NCI-H748 treated with DMSO at 0.1 percent for 48 hours (cell line): ENCODE results near the gene TMEM178A.
"Not testable (repeated sequence)": the region's sequence is repeated elsewhere in the genome, so short reads cannot be mapped to it uniquely, and the experiment has no call there.

Source experiments
- DNase-seq: peaks from one replicate; lab custom pipeline; 2025; lab: John Stamatoyannopoulos, UW

Gene TMEM178A

GRCh38 chr2:39715822-39716221 is 50.1 kb downstream of the TMEM178A start:
- DNase-seq: no peak

GRCh38 chr2:39717067-39717466 is 51.4 kb downstream of the TMEM178A start:
- DNase-seq: peak; percentile 25

GRCh38 chr2:39718483-39718882 is 52.8 kb downstream of the TMEM178A start:
- no peak for DNase-seq

GRCh38 chr2:39719317-39719716 is 53.6 kb downstream of the TMEM178A start:
- DNase-seq: no peak

- DNase-seq: no peak
These were observed 55.3 kb downstream of the TMEM178A start for GRCh38 chr2:39720970-39721369.

GRCh38 chr2:39723497-39723896 is 57.8 kb downstream of the TMEM178A start:
- no peak for DNase-seq

GRCh38 chr2:39723946-39724827 is 58.5 kb downstream of the TMEM178A start:
- no peak for DNase-seq

- DNase-seq: no peak
These were observed 59.1 kb downstream of the TMEM178A start for GRCh38 chr2:39724828-39725144.

GRCh38 chr2:39725401-39725800 is 59.7 kb downstream of the TMEM178A start:
- no peak for DNase-seq

GRCh38 chr2:39728085-39728484 is 62.4 kb downstream of the TMEM178A start:
- not testable (repeated sequence) for DNase-seq

- DNase-seq: no peak
These were observed 63.2 kb downstream of the TMEM178A start for GRCh38 chr2:39728941-39729351.

- DNase-seq: no peak
These were observed 64.6 kb downstream of the TMEM178A start for GRCh38 chr2:39730276-39730675.

GRCh38 chr2:39730685-39731302 is 65.1 kb downstream of the TMEM178A start:
- DNase-seq: peak; percentile 25

- no peak for DNase-seq
These were observed 65.8 kb downstream of the TMEM178A start for GRCh38 chr2:39731546-39731945.

GRCh38 chr2:39732482-39732881 is 66.8 kb downstream of the TMEM178A start:
- no peak for DNase-seq

GRCh38 chr2:39733070-39733674 is 67.5 kb downstream of the TMEM178A start:
- no peak for DNase-seq

- DNase-seq: no peak
These were observed 68.7 kb downstream of the TMEM178A start for GRCh38 chr2:39734445-39734844.

GRCh38 chr2:39735648-39736047 is 69.9 kb downstream of the TMEM178A start:
- no peak for DNase-seq

- DNase-seq: no peak
These were observed 70.9 kb downstream of the TMEM178A start for GRCh38 chr2:39736640-39737039.

- DNase-seq: no peak
These were observed 71.9 kb downstream of the TMEM178A start for GRCh38 chr2:39737661-39738060.

GRCh38 chr2:39738936-39739335 is 73.2 kb downstream of the TMEM178A start:
- DNase-seq: no peak

- no peak for DNase-seq
These were observed 73.7 kb downstream of the TMEM178A start for GRCh38 chr2:39739386-39739785.

GRCh38 chr2:39741871-39742270 is 76.2 kb downstream of the TMEM178A start:
- no peak for DNase-seq
